Stimulated activated CD8-positive, alpha-beta memory T cell treated with anti-CD3 and anti-CD28 coated beads, Interleukin-2, amount 100 ng/mL, for 48 hours (primary cell): ENCODE measurements around the gene GLRX3.

Experiments used
- DNase-seq, 2 donors: peaks; one replicate each; pipeline ENCODE4 v3.0.0-alpha.2; 2020; ENCODE audit warnings: low read depth in 2 of 2

GLRX3 gene

GRCh38 chr10:130208807-130209206 lies 72.6 kb downstream of the GLRX3 start:
- DNase-seq: no peak

GRCh38 chr10:130212746-130213145 lies 76.6 kb downstream of the GLRX3 start:
- no peak for DNase-seq

DNA sequence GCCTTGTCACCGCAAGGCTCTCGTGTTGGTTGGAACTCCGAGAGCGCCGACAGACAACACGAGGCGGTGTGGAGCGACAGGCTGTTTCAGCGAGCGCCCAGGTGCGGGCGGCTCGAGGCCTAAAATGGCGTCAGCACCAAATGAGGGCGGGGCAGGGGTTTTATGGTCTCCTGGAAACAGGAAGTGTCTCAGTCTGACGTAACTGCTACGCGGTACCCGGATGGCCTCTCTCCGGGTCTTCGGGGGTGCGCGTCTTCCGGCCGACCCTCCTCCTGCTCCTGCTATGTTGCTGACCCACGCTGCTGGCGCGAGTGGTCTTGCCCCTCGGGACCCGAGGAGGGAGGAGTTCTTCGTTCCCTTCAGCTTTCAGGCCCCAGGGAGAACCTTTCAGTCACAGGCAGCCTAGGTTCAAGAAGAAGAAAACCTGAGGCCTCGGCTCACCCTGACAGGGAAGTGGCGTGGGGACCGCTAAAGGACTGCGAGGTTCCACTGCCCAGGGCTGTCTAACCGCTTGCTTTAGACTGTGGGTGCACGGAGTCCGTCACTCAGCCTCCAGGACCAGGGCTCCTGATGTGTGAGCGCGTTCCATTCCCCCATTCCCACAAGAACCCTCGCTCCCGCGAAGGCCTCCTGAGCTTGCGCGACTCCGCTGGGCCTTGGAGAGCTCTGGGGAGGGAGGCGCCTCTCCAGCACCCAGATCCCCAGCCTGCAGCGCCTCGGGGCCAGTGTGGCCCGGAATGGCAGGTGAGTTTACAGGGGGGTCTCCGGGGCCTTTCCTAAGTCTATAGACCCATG lies 77.3 kb downstream of the GLRX3 start:
- no peak for DNase-seq

DNA sequence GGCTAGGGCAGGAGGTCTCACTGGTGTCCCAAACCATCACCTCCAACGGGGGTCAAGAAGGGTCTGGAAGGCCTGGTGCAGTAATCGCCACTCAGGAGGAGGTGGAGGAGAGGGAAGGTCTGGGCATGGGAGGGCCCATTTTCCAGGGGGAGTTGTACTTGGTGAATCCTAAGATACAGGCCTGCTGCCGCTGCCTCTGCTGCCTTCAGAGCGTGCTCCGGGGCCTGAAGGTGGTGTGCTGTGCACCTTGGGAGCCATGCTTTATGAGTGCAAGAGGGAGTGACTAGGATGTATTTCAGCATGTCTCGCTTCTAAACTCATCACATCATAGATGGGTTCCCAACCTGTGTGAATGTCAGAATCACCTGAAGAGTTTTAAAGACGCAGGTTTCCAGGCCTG lies 78.2 kb downstream of the GLRX3 start:
- no peak for DNase-seq

- DNase-seq: no peak
These were observed 79.2 kb downstream of the GLRX3 start for GRCh38 chr10:130215151-130215930.

- no peak for DNase-seq
These were observed 79.7 kb downstream of the GLRX3 start for GRCh38 chr10:130215931-130216231.

DNA sequence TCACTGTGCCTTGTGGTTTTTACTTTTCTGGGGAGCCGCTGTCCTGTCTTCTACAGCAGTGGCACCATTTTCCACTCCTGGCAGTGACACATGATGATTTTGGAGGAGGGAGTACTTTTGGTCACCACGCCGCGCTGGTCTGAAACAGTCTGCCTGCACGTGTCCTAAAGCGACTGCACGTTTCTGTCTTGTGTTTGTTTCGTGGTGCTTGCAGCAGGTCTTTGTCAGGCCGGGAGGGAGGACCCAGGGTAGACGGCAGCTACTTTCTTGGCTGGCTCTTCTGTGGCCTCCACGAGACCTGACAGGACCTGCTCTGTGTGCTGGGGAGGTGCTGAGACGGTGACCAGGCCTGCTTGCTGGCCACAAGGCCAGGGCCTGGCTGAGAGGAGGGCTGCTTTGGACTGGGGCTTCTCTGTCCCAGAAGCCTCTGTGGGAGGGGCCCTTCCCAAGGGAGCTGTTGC lies 82.0 kb downstream of the GLRX3 start:
- DNase-seq: no peak

- no peak for DNase-seq
These were observed 82.7 kb downstream of the GLRX3 start for GRCh38 chr10:130218936-130219335.

DNA sequence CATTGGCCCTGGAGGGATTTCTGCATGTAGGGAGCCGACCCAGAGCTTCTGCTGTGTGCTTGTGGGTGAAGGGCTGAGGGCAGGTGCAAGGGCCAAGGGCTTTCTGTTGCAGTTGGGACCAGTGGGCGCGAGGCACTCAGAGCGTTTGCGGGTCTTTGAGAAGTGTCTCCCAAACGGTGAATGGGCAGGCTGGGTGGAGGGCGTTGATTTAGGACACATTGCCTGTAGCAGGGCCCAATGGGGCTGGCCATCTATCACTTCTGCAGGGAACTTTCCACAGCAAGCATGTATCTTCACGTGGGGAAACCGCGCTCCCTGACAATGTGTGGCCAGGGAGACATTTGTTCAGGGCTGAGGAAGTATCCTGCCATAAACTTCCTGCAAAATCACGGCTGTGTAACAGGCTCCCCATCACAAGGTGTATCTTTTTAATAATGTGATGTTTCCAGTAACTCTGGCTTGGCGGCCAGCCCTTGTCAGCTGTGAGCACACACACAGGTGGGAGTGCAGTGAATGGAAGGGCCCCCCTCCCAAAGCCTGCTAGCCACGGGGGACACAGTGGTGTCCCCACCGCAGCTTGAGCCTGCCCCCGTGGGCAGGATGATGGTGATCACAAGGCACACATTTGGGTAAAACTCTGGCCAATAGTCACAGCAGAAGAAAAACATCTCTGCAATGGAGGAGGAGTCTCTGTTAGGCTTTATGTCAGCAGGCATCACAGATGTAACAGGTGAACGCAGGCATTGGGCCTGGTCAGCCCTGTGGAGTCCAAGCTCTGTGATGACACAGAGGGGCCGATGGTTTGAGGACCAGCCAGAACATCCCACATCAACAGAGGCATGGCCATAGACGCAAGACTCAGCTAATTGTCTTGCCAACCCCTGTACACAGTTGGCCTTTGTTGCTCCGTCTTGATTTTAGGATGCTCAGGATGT lies 84.3 kb downstream of the GLRX3 start:
- DNase-seq: no peak

DNA sequence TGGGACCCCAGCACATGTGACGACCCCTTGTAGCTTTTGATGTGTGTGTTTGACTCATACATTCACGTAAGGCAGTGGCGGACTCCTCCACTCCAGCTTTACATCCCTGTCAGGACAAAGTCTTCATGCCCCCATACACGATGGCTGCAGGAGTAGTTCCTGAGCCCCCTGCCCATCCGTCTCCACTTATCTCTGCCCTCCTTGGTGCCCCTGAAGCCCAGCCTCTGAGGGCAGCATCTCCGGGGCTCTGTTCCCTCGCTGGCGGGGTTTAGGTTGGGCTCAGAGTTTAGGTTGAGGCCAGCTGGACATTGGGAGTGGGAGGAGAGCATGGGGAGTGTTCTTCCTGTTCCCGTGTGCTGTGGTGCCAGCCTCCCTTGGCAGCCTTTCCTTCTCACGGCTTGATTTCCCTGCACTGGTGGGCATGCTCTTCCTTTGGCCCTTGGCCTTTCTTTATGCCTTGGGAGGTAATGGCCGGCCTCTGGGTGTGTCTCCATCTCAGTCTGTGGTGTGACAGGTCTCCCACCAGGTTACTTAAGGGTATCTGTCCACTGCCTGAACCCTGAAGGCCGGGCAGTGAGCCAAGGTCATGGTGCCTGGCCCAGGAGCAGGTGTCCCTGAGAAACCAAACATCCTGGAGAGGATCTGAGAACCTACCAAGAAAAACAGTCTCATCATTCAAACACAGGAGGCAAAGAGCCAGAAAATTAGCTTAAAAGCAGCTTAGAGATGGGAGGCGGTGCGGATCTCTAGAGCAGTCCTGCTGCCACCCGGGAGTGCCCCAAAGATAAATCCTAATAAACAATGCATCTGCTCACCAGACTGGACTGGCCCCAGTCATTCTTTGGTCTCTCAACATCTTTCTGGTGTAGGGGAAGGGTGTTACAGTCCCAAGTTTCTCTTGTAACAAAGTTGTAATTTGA lies 85.5 kb downstream of the GLRX3 start:
- DNase-seq: no peak

GRCh38 chr10:130222381-130222780 lies 86.2 kb downstream of the GLRX3 start:
- DNase-seq: no peak

- no peak for DNase-seq
These were observed 88.0 kb downstream of the GLRX3 start for GRCh38 chr10:130224228-130224627.

GRCh38 chr10:130226012-130226411 lies 89.8 kb downstream of the GLRX3 start:
- DNase-seq: no peak

- no peak for DNase-seq
These were observed 91.7 kb downstream of the GLRX3 start for GRCh38 chr10:130227883-130228282.
